ENCODE results near the gene ATE1.

GRCh38 chr10:121891103-121891502, 36.7 kb downstream of the ATE1 start:
- TF ChIP-seq EP300 (IDR thresholded peaks at IDR 0.05; ENCODE audit: borderline replicate concordance) (no peak), REST (IDR thresholded peaks at IDR 0.05; ENCODE audit: low read depth) (no peak), TAF1 (IDR thresholded peaks at IDR 0.05; ENCODE audit: low read depth) (no peak), ZBTB7A (IDR thresholded peaks at IDR 0.05; ENCODE audit: low read depth) (no peak), CEBPB (IDR thresholded peaks at IDR 0.05) (no peak), RAD21 (IDR thresholded peaks at IDR 0.05; ENCODE audit: low read depth) (no peak), YY1 (IDR thresholded peaks at IDR 0.05; ENCODE audit: low read depth) (no peak), MAX (IDR thresholded peaks at IDR 0.05) (no peak), TCF12 (IDR thresholded peaks at IDR 0.05; ENCODE audit: low read depth) (no peak)

Measured in Ishikawa (cell line).